Esophagus mucosa (tissue), 1 donor: ENCODE results near the gene MCC. TPM values are rescaled to one million over a fixed set of nuclear protein-coding genes. Genes with fewer than 3 reads are reported as not detected.
A peak's percentile ranks its signal among the peaks of the same experiment; 100 is the strongest.

Experiments used
- ATAC-seq: fragments of 200-7000 bp; cut with Tn5 transposase; one replicate; pipeline ENCODE4 v1.9.1; 2020
- total RNA-seq: library from RNA; stranded (reverse); gene quantifications from one replicate; pipeline ENCODE4 v1.2.4, GENCODE V29; 2023
- donor health status: DM: yes; HTN: yes; CAD: no.

Gene MCC
- total RNA-seq, 1 donor from 2014 or later = 37.6 TPM

DNA sequence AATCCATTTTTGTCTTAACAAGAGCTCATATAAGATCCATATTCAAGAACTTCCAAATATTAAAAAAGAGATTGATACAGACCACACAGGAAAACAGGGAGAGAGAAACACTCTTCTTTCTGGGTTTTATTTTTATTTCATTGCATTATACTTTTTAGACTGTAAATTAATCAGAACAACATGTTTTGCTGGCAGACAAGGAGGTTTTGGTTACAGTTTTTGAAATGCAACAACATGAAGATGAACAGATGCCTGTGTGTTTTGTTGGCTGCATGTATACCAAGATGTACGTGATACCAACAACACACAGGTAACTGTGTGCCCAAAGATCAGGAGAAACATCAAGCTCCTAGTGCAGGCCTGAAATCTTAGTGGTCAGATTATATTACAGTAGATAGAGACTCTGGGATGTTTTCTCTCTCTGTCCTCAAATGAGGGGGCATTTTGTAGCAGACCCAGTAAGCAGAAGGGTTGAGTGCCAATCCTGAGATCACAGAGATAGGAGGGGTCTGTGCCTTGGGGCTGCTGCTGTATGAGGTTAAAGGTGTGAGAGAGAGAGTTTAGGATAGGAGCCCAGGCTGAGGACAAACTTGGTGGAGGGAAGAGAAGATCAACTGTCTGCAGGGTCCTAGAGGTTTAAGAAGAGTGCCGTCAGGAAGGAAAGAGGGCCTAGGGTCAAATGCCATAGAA lies 359.5 kb downstream of the MCC start:
- no peak for ATAC-seq

DNA sequence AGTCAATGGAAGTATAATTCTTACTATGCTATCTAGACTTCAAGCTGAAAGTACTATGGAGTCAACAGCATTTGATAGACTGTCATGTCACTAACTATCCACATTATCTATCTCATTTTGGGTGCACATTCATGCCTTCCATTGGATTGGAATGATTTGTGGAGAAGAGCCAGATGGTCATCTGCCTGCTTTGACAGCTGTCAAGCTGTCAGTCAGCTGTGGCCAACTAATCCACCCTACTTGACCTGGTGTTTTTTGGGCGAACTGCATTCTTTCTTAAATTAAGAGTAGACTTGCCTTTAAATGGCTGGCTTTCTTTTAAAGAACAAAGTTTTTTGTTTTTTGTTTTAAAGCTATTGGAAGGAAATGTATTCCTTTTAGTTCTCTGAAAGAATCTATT lies 360.2 kb downstream of the MCC start:
- ATAC-seq = no peak

DNA sequence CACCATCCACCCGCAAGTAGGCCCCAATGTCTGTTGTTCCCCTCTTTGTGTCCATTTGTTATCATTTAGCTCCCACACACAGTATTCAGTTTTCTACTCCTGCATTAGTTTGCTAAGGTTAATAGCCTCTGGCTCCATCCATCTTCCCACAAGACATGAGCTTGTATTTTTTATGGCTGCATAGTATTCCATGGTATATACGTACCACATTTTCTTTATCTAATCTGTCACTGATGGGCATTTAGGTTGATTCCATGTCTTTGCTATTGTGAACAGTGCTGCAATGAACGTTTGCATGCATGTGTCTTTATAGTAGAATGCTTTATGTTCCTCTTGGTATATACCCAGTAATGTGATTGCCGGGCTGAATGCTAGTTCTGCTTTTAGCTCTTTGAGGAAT lies 361.2 kb downstream of the MCC start:
- no peak for ATAC-seq

DNA sequence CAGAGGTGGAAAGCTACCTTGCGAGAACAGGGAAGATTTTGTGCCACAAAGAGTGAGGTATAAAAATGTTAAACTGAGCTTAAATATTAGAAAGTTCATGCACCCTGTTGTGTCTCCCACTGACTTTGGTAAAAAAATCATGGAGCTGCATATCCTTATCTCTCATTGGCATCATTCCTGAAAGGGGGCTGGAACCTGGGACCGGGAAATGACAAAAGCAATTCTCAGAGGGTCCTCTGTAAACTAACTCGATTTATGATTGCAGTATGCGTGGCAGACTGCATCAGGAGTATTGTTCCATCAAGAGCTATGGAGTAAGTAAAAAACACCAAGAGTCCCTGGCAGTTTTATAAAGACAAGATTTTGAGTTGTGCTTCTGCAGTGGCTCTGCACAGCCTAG lies 362.9 kb downstream of the MCC start:
- no peak for ATAC-seq

DNA sequence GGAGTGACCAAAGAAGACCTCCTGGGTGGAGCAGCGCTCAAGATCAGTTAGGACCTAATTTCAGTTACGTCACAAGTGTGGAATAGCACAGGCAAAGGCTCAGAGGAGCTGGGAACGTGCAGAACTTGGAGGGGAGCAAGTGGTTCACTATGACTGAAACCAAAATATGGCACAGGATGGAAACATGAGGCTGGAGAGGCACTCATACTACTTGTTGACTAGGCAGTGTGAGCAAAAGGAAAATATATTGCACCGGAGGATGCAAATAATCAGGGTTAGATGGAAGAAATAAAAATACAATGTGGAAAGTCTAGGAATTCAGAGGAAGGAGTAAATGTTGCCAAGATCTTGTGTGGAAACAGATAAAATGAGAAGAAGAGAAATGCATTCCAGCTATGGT lies 363.3 kb downstream of the MCC start:
- ATAC-seq = no peak

GRCh38 chr5:113124265-113124664 lies 364.0 kb downstream of the MCC start:
- ATAC-seq = no peak

- ATAC-seq = no peak
These were observed 364.6 kb downstream of the MCC start for GRCh38 chr5:113123618-113124017.

DNA sequence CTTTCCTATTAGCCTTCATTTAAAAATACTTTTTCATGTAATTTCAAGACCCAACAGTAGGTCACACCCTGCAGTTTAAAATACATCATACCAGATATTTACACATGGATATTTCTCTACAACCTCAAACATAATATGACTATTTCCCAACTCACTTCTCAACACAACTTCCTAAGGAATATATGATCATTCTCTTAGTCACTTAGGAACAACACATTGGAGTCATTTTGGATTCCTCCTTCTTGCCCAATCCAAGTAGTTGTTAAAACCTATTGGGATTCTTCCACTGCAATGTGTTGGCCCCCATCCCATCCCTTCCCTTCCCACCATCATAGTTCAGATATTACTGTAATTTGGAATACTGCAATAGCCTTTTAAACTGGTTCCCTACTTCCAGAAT lies 366.2 kb downstream of the MCC start:
- ATAC-seq = peak; percentile 53

DNA sequence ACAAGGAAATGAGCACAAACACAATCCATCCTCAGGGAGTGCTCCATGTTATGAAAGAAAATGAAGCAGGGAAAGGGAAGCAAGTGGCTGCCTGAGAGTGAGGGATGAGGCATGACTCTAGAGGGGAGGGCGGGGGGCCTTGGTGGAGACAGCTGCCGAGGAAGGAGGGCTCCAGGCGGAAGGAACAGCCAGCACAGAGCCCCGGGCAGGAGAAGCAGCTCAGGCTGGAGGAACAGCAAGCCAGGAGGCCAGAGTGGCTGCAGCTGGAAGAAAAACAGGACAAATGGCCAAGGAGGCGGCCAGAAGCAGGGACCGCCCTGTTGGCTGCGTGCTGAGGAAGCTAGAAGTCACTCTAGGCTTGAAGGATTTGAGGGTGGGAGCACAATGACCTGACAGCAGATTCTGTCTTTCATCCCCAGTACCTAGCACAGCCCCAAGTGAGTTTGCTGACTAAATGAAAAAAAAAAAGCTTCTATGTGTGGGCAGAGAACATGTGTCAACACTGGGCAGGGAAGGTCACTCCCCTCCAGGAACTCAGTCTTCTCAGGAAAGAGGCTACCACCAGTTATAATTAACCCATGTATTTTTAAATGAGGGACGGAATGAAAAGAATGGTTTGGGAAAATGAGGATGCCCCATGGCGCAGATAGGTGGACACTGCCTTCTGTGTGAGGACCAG lies 368.9 kb downstream of the MCC start:
- no peak for ATAC-seq

GRCh38 chr5:113118765-113119164 lies 369.5 kb downstream of the MCC start:
- no peak for ATAC-seq

- ATAC-seq = no peak
These were observed 370.0 kb downstream of the MCC start for GRCh38 chr5:113118298-113118697.

GRCh38 chr5:113117543-113118115 lies 370.6 kb downstream of the MCC start:
- ATAC-seq = no peak

GRCh38 chr5:113115956-113116355 lies 372.3 kb downstream of the MCC start:
- ATAC-seq = no peak

GRCh38 chr5:113115061-113115460 lies 373.2 kb downstream of the MCC start:
- no peak for ATAC-seq

- ATAC-seq = no peak
These were observed 373.7 kb downstream of the MCC start for GRCh38 chr5:113114559-113114958.

DNA sequence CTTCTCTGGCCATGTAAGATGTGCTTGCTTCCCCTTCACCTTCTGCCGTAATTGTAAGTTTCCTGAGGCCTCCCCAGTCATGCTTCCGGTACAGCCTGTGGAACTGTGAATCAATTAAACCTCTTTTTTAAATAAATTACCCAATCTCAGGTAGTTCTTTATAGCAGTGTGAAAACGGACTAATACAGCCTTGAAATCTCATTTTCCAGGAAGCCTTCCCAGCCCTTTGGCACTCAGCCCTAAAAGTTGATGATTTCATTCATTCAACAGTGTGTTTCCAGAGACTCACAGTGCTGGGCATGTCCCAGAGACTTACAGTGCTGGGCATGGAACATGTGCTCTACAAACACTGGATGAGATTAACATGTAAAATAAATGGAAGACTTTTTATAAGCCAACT lies 375.8 kb downstream of the MCC start:
- ATAC-seq = peak; percentile 86

- peak; percentile 60 for ATAC-seq
These were observed 378.1 kb downstream of the MCC start for GRCh38 chr5:113110117-113110516.

- no peak for ATAC-seq
These were observed 378.9 kb downstream of the MCC start for GRCh38 chr5:113109344-113109743.

GRCh38 chr5:113108485-113108884 lies 379.8 kb downstream of the MCC start:
- ATAC-seq = no peak

- no peak for ATAC-seq
These were observed 381.4 kb downstream of the MCC start for GRCh38 chr5:113106821-113107220.

- no peak for ATAC-seq
These were observed 382.5 kb downstream of the MCC start for GRCh38 chr5:113105693-113106280.

DNA sequence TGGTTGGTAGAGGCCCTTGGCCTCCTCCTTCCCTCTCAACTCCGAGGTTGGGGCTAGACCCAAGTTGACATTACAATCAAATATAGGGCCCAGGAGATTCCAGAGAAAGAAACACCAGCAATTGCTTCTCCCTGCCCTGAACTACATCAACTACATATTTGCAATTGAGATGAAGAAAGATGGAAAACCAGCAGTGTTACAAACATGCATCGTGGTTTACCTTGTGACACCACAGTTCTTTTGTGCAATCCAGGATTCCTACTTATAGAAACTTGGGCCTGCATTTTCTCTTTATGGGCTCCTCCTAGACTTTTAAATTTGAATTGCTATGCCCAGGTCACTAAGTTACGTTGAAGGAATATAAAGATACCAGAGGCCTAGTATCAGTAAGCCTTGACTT lies 384.9 kb downstream of the MCC start:
- no peak for ATAC-seq

DNA sequence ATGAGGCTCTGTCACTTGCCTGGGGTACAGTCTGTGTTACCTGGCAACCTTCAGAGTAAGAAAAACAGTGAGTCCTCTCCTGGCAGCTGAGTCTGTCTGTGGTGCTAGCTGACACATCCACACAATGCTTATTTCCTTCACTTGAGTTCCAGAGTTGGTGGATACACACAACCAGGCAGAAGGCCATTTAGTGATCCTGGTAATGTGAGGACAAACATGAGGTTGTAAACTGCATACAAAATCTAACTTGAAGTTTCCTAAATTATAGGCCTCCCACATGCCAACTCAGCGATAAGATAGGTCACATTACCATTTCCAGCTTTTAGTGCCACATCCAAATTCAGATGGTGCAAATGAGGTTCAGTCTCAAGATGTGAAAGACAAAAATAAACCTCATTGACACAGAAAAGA lies 386.1 kb downstream of the MCC start:
- no peak for ATAC-seq

DNA sequence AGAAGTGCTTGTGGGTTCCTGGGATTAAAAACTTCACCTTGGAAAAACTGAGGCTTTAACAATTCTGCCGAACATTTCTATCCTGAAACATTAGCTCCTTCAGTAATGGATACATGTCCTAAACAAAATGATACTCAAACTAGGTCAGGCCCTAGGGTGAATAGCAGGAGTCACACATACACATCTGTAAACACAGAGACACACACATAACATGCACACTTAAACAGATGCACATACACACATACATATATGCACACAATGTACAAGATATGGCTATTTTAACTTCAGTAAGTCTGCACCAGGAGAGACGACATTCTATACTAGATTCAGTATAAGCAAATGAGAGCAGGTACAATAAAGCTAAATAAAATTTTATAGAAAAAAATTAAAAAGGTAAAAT lies 387.3 kb downstream of the MCC start:
- no peak for ATAC-seq
